ENCODE data around the gene CTXND2. TPM values are rescaled to one million over a fixed set of nuclear protein-coding genes. Genes with fewer than 3 reads are reported as not detected.

Gene CTXND2
- total RNA-seq, 1 donor from 2014 or later, result not detected

DNA sequence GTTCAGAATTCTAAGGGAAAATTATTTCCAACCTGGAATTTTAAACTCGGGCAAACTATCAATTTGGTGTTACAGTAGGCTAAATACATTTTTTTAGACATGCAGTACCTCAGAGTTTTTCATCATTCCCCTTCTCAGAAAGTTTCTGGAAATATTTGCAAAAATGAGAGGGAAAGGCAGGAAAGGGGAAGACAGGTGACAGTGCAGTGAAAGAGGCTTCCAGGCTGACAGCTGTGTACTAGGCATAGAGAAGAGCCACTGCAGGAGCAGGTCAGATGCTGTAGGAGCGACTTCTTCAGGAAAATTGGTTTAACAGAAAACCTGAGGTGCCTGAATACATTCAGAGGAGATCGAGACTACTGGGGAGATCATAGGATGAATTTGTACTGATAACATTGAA is 67.8 kb downstream of the CTXND2 start:
- Mint-ChIP-seq H3K4me1 (no peaks in the 10 kb centered on the region), H3K36me3 (ENCODE audit: low read depth) (peaks cover 29% of the 10 kb centered on the region), H3K27ac (ENCODE audit: unreplicated experiment) (no peak overlapping the region), H3K9me3 (no peaks in the 10 kb centered on the region), H3K4me3 (no peak overlapping the region), H3K27me3 (ENCODE audit: low read depth) (no peaks in the 10 kb centered on the region)
- TF ChIP-seq CTCF (conservative IDR thresholded peaks at IDR 0.05), result no peak
- no peak for DNase-seq (ENCODE audit: low read depth, low spot score)

- DNase-seq (ENCODE audit: low read depth, low spot score), result no peak
- no peak for TF ChIP-seq CTCF (conservative IDR thresholded peaks at IDR 0.05)
- H3K4me3 Mint-ChIP-seq, result no peak overlapping the region
- H3K27me3 Mint-ChIP-seq (ENCODE audit: low read depth), result no peaks in the 10 kb centered on the region
- H3K4me1 Mint-ChIP-seq, result no peaks in the 10 kb centered on the region
- peaks cover 29% of the 10 kb centered on the region for H3K36me3 Mint-ChIP-seq (ENCODE audit: low read depth)
- no peaks in the 10 kb centered on the region for H3K9me3 Mint-ChIP-seq
- H3K27ac Mint-ChIP-seq (ENCODE audit: unreplicated experiment), result no peak overlapping the region
Observed at GRCh38 chr1:150955280-150955679, 68.3 kb downstream of the CTXND2 start.

DNA sequence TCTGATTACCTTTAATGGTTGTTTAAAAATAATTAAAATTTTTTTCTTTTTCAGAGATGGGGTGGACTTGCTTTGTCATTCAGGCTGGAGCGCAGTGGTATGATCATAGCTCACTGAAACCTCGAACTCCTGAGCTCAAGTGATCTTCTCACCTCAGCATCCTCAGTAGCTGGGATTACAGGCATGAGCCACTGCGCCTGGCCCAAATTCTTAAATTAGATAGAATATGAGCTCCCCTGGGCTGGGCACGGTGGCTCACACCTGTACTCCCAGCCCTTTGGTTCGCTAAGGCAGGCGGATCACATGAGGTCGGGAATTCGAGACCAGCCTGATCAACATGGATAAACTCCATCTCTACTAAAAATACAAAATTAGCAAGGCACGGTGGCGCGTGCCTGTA is 70.7 kb downstream of the CTXND2 start:
- H3K9me3 Mint-ChIP-seq, result no peaks in the 10 kb centered on the region
- H3K27me3 Mint-ChIP-seq (ENCODE audit: low read depth), result no peaks in the 10 kb centered on the region
- DNase-seq (ENCODE audit: low read depth, low spot score), result no peak
- H3K27ac Mint-ChIP-seq (ENCODE audit: unreplicated experiment), result no peak overlapping the region
- TF ChIP-seq CTCF (conservative IDR thresholded peaks at IDR 0.05), result no peak
- H3K36me3 Mint-ChIP-seq (ENCODE audit: low read depth), result peaks cover 33% of the 10 kb centered on the region
- no peaks in the 10 kb centered on the region for H3K4me1 Mint-ChIP-seq
- H3K4me3 Mint-ChIP-seq, result no peak overlapping the region

DNA sequence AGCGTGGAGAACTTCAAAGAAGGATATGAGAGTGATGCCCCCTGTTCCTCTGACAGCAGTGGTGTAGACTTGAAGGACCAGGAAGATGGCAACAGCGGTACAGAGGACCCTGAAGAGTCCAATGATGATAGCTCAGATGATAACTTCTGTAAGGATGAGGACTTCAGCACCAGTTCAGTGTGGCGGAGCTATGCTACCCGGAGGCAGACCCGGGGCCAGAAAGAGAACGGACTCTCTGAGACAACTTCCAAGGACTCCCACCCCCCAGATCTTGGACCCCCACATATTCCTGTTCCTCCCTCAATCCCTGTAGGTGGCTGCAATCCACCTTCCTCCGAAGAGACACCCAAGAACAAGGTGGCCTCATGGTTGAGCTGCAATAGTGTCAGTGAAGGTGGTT is 73.7 kb downstream of the CTXND2 start:
- Mint-ChIP-seq H3K27ac (ENCODE audit: unreplicated experiment) (no peak overlapping the region), H3K27me3 (ENCODE audit: low read depth) (no peaks in the 10 kb centered on the region), H3K36me3 (ENCODE audit: low read depth) (peaks cover 42% of the 10 kb centered on the region), H3K4me1 (no peaks in the 10 kb centered on the region), H3K9me3 (no peaks in the 10 kb centered on the region), H3K4me3 (no peak overlapping the region)
- no peak for TF ChIP-seq CTCF (conservative IDR thresholded peaks at IDR 0.05)
- no peak for DNase-seq (ENCODE audit: low read depth, low spot score)

GRCh38 chr1:150961756-150962155 is 74.8 kb downstream of the CTXND2 start:
- Mint-ChIP-seq H3K27me3 (ENCODE audit: low read depth) (no peaks in the 10 kb centered on the region), H3K36me3 (ENCODE audit: low read depth) (peaks cover 48% of the 10 kb centered on the region), H3K27ac (ENCODE audit: unreplicated experiment) (peak overlapping the region; percentile 23), H3K9me3 (no peaks in the 10 kb centered on the region), H3K4me3 (no peak overlapping the region), H3K4me1 (no peaks in the 10 kb centered on the region)
- TF ChIP-seq CTCF (conservative IDR thresholded peaks at IDR 0.05), result no peak
- DNase-seq (ENCODE audit: low read depth, low spot score), result no peak

Other genes with a start within 250 kb of the CTXND2 start
- 17.3 and 19.3 TPM in 2 replicates for gene GOLPH3L, start 190.0 kb upstream of the CTXND2 start, total RNA-seq
- not detected in 2 replicates for gene HORMAD1, start 166.2 kb upstream of the CTXND2 start, total RNA-seq
- gene CTSS, start 121.4 kb upstream of the CTXND2 start, total RNA-seq, result 0.16 and 0.41 TPM in 2 replicates
- gene CTSK, start 78.9 kb upstream of the CTXND2 start, total RNA-seq, result 4.6 and 5.8 TPM in 2 replicates
- 28.2 and 29.0 TPM in 2 replicates for gene ARNT, start 10.5 kb upstream of the CTXND2 start, total RNA-seq
- gene SETDB1, start 39.2 kb downstream of the CTXND2 start, total RNA-seq, result 77.9 and 81.6 TPM in 2 replicates
- 149 and 156 TPM in 2 replicates for gene CERS2, start 87.7 kb downstream of the CTXND2 start, total RNA-seq
- not detected in 2 replicates for gene ANXA9, start 95.2 kb downstream of the CTXND2 start, total RNA-seq
- gene MINDY1, start 119.8 kb downstream of the CTXND2 start, total RNA-seq, result 19.2 and 19.6 TPM in 2 replicates
- gene PRUNE1, start 121.3 kb downstream of the CTXND2 start, total RNA-seq, result 16.6 and 22.5 TPM in 2 replicates
- gene BNIPL, start 149.4 kb downstream of the CTXND2 start, total RNA-seq, result 0.79 and 1.1 TPM in 2 replicates
- gene C1orf56, start 160.6 kb downstream of the CTXND2 start, total RNA-seq, result 6.3 and 8.0 TPM in 2 replicates
- gene CDC42SE1, start 172.5 kb downstream of the CTXND2 start, total RNA-seq, result 111 and 115 TPM in 2 replicates
- gene MLLT11, start 173.3 kb downstream of the CTXND2 start, total RNA-seq, result 63.9 and 66.1 TPM in 2 replicates
- 6.1 and 7.8 TPM in 2 replicates for gene GABPB2, start 183.6 kb downstream of the CTXND2 start, total RNA-seq